Left ventricle myocardium superior (tissue), 1 donor: ENCODE measurements around the gene OR5AU1. TPM values are rescaled to one million over a fixed set of nuclear protein-coding genes. Genes with fewer than 3 reads are reported as not detected.
A peak's percentile ranks its signal among the peaks of the same experiment; 100 is the strongest.
"Not testable (repeated sequence)": the region's sequence is repeated elsewhere in the genome, so short reads cannot be mapped to it uniquely, and the experiment has no call there.

Experiments
- ATAC-seq: fragments of 200-7000 bp; cut with Tn5 transposase; one replicate; pipeline ENCODE4 v1.9.1; 2020; ENCODE audit warnings: mild to moderate bottlenecking, moderate library complexity
- DNase-seq: peaks from one replicate; pipeline ENCODE4 v3.0.0-alpha.2; 2020
- intact Hi-C: fragments of 100-400 bp; cut with micrococcal nuclease; formaldehyde crosslinking; loops from one replicate; pipeline ENCODE4 v1.11.0; 2022
- total RNA-seq: library from RNA; stranded (reverse); fragmentation: NEBNext Ultra II Directional; extraction: Animal tissue kit (Norgen Biotek cat#: 25700); gene quantifications from one replicate; pipeline ENCODE4 v1.2.1, GENCODE V29; 2021
- donor health status: DM: no; HTN: yes; CAD: no; lungs with severe emphysema.

OR5AU1 gene
- total RNA-seq, 1 donor from 2014 or later = not detected

GRCh38 chr14:21184254-21184653, 28.4 kb upstream of the OR5AU1 start:
- intact Hi-C loops = no loop called here
- no peak for DNase-seq

GRCh38 chr14:21182166-21182565, 26.3 kb upstream of the OR5AU1 start:
- no peak for DNase-seq
- intact Hi-C loops = no loop called here
- ATAC-seq = no peak

More at GRCh38 chr14:21184254-21184653, 28.4 kb upstream of the OR5AU1 start:
- ATAC-seq = peak; percentile 56

GRCh38 chr14:21171128-21171527, 15.3 kb upstream of the OR5AU1 start:
- DNase-seq = no peak
- intact Hi-C loops = no loop called here
- no peak for ATAC-seq

- ATAC-seq (no peak), DNase-seq (no peak)
- intact Hi-C loops = no loop called here
Observed at GRCh38 chr14:21169573-21169972, 13.7 kb upstream of the OR5AU1 start.

- DNase-seq = no peak
- no peak for ATAC-seq
- intact Hi-C loops = no loop called here
Observed at GRCh38 chr14:21168055-21168454, 12.2 kb upstream of the OR5AU1 start.

- intact Hi-C loops, DNase-seq: not testable (repeated sequence)
- ATAC-seq = peak; percentile 81
Observed at GRCh38 chr14:21165670-21166069, 9.8 kb upstream of the OR5AU1 start.

- DNase-seq, ATAC-seq, intact Hi-C loops: not testable (repeated sequence)
Observed at GRCh38 chr14:21165002-21165605, 9.2 kb upstream of the OR5AU1 start.

- ATAC-seq = no peak
- DNase-seq = no peak
- intact Hi-C loops = no loop called here
Observed at GRCh38 chr14:21163871-21164291, 8.0 kb upstream of the OR5AU1 start.

GRCh38 chr14:21162081-21162480, 6.2 kb upstream of the OR5AU1 start:
- no peak for DNase-seq
- no peak for ATAC-seq
- intact Hi-C loops = no loop called here

- intact Hi-C loops = no loop called here
- ATAC-seq (no peak), DNase-seq (no peak)
Observed at GRCh38 chr14:21160061-21160610, 4.3 kb upstream of the OR5AU1 start.

GRCh38 chr14:21158175-21158574, 2.3 kb upstream of the OR5AU1 start:
- intact Hi-C loops, DNase-seq: not testable (repeated sequence)
- peak; percentile 62 for ATAC-seq

GRCh38 chr14:21149641-21150367, 6.1 kb downstream of the OR5AU1 start:
- ATAC-seq (no peak), DNase-seq (no peak)
- intact Hi-C loops = no loop called here

GRCh38 chr14:21145437-21145836, 10.4 kb downstream of the OR5AU1 start:
- DNase-seq (no peak), ATAC-seq (no peak)
- intact Hi-C loops = no loop called here

GRCh38 chr14:21142357-21142756, 13.5 kb downstream of the OR5AU1 start:
- no peak for DNase-seq
- intact Hi-C loops = no loop called here
- no peak for ATAC-seq

GRCh38 chr14:21136024-21136423, 19.8 kb downstream of the OR5AU1 start:
- intact Hi-C loops = no loop called here
- DNase-seq (no peak), ATAC-seq (no peak)

- DNase-seq (no peak), ATAC-seq (no peak)
- intact Hi-C loops = no loop called here
Observed at GRCh38 chr14:21133901-21134300, 22.0 kb downstream of the OR5AU1 start.

- DNase-seq (no peak), ATAC-seq (no peak)
- intact Hi-C loops = no loop called here
Observed at GRCh38 chr14:21123429-21123828, 32.4 kb downstream of the OR5AU1 start.

GRCh38 chr14:21121122-21121521, 34.7 kb downstream of the OR5AU1 start:
- ATAC-seq (no peak), DNase-seq (no peak)
- intact Hi-C loops = no loop called here

- intact Hi-C loops = no loop called here
- DNase-seq (no peak), ATAC-seq (no peak)
Observed at GRCh38 chr14:21120686-21121085, 35.2 kb downstream of the OR5AU1 start.

GRCh38 chr14:21118933-21119332, 36.9 kb downstream of the OR5AU1 start:
- ATAC-seq = no peak
- intact Hi-C loops = no loop called here
- no peak for DNase-seq

- DNase-seq = no peak
- ATAC-seq = no peak
- intact Hi-C loops = no loop called here
Observed at GRCh38 chr14:21113369-21113768, 42.5 kb downstream of the OR5AU1 start.
